ENCODE measurements around the gene GRIN1. TPM values are rescaled to one million over a fixed set of nuclear protein-coding genes. Genes with fewer than 3 reads are reported as not detected.

Gene GRIN1
- total RNA-seq, 1 donor from 2014 or later = 0.53 TPM

- TF ChIP-seq CTCF (IDR thresholded peaks at IDR 0.05; ENCODE audit: insufficient read depth, low read length, severe bottlenecking) = no peak
- Histone ChIP-seq H3K27me3 (ENCODE audit: control insufficient read depth, insufficient read depth, low read length) (no peaks in the 10 kb centered on the region), H3K36me3 (ENCODE audit: control insufficient read depth, insufficient read depth, low read length) (peaks cover 40% of the 10 kb centered on the region), H3K4me3 (ENCODE audit: low read depth, low read length) (no peak overlapping the region)
- DNase-seq (ENCODE audit: low read depth) = no peak
- FAIRE-seq = no peak
Measured at GRCh38 chr9:137184881-137185660, 46.1 kb downstream of the GRIN1 start.

- H3K36me3 ChIP-seq (ENCODE audit: control insufficient read depth, insufficient read depth, low read length) = peaks cover 42% of the 10 kb centered on the region
- no peak for FAIRE-seq
- no peak for DNase-seq (ENCODE audit: low read depth)
Measured at GRCh38 chr9:137185921-137186320, 47.0 kb downstream of the GRIN1 start.

GRCh38 chr9:137186385-137186784 lies 47.4 kb downstream of the GRIN1 start:
- FAIRE-seq (no peak), DNase-seq (ENCODE audit: low read depth) (no peak)
- H3K27me3 ChIP-seq (ENCODE audit: control insufficient read depth, insufficient read depth, low read length) = no peaks in the 10 kb centered on the region
- no peak for TF ChIP-seq CTCF (IDR thresholded peaks at IDR 0.05; ENCODE audit: insufficient read depth, low read length, severe bottlenecking)
- H3K36me3 ChIP-seq (ENCODE audit: control insufficient read depth, insufficient read depth, low read length) = peaks cover 39% of the 10 kb centered on the region
- H3K4me3 ChIP-seq (ENCODE audit: low read depth, low read length) = no peak overlapping the region

More at GRCh38 chr9:137185921-137186320, 47.0 kb downstream of the GRIN1 start:
- TF ChIP-seq CTCF (IDR thresholded peaks at IDR 0.05; ENCODE audit: insufficient read depth, low read length, severe bottlenecking) = no peak
- H3K27me3 ChIP-seq (ENCODE audit: control insufficient read depth, insufficient read depth, low read length) = no peaks in the 10 kb centered on the region
- no peak overlapping the region for H3K4me3 ChIP-seq (ENCODE audit: low read depth, low read length)

- no peak for TF ChIP-seq CTCF (IDR thresholded peaks at IDR 0.05; ENCODE audit: insufficient read depth, low read length, severe bottlenecking)
- Histone ChIP-seq H3K27me3 (ENCODE audit: control insufficient read depth, insufficient read depth, low read length) (no peaks in the 10 kb centered on the region), H3K4me3 (ENCODE audit: low read depth, low read length) (peak overlapping the region; percentile 55), H3K36me3 (ENCODE audit: control insufficient read depth, insufficient read depth, low read length) (peaks cover 39% of the 10 kb centered on the region)
- no peak for DNase-seq (ENCODE audit: low read depth)
- FAIRE-seq = peak; percentile 86
Measured at GRCh38 chr9:137187386-137187785, 48.4 kb downstream of the GRIN1 start.

- TF ChIP-seq CTCF (IDR thresholded peaks at IDR 0.05; ENCODE audit: insufficient read depth, low read length, severe bottlenecking) = no peak
- no peak for DNase-seq (ENCODE audit: low read depth)
- peak overlapping the region; percentile 55 for H3K4me3 ChIP-seq (ENCODE audit: low read depth, low read length)
- no peak for FAIRE-seq
- peaks cover 34% of the 10 kb centered on the region for H3K36me3 ChIP-seq (ENCODE audit: control insufficient read depth, insufficient read depth, low read length)
- H3K27me3 ChIP-seq (ENCODE audit: control insufficient read depth, insufficient read depth, low read length) = no peaks in the 10 kb centered on the region
Measured at GRCh38 chr9:137188086-137188489, 49.1 kb downstream of the GRIN1 start.
